Uterus (tissue), 2 donors: Measurements from ENCODE around the gene RNF187.

Source experiments
- CTCF ChIP-seq, 4 experiments: fragments of 200-600 bp in 2 of 4; fragments of 450-650 bp in 2 of 4; sonication (generic) in 2 of 4; IDR thresholded peaks; one replicate each; pipeline ENCODE4 v1.5.1; 2016 to 2019; ENCODE audit warnings: antibody characterized with exemption in 4 of 4, mild to moderate bottlenecking in 2 of 4, moderate library complexity in 1 of 4
- POLR2A ChIP-seq, 2 donors: fragments of 450-650 bp; IDR thresholded peaks; one replicate each; pipeline ENCODE4 v1.6.1; 2016; ENCODE audit warnings: antibody characterized with exemption in 2 of 2, mild to moderate bottlenecking in 1 of 2, moderate library complexity in 1 of 2

- no peak for TF ChIP-seq CTCF (IDR thresholded peaks at IDR 0.05)
- no peak for TF ChIP-seq POLR2A (IDR thresholded peaks at IDR 0.05)
These were observed 3.4 kb upstream of the RNF187 start for GRCh38 chr1:228483789-228484188.
